Natural killer cell (primary cell): ENCODE data around the gene KLHL25. TPM values are rescaled to one million over a fixed set of nuclear protein-coding genes. Genes with fewer than 3 reads are reported as not detected.

Experiments used
- ATAC-seq, 3 donors: fragments of 150-1000 bp in 2 of 3; fragments of 200-7000 bp in 1 of 3; cut with Tn5 transposase; 1 replicate in 1 of 3; 2 replicates in 2 of 3; pipeline ENCODE4 v1.10.0; 2021; ENCODE audit warnings: mild to moderate bottlenecking in 2 of 3, moderate library complexity in 2 of 3
- DNase-seq, 2 donors: peaks; one replicate each; pipeline versions ENCODE4 v3.0.0 to v3.0.0-alpha.2; 2013 to 2021; ENCODE audit warnings: mixed read lengths in 1 of 2
- H3K27ac ChIP-seq: one replicate; pipeline ENCODE4 v1.5.1; 2013; ENCODE audit warnings: mild to moderate bottlenecking, low read length
- H3K27me3 ChIP-seq: one replicate; pipeline ENCODE4 v1.6.1; 2013; ENCODE audit warnings: low read length; ENCODE audit not compliant: control insufficient read depth, insufficient read depth
- H3K36me3 ChIP-seq: one replicate; pipeline ENCODE4 v1.6.1; 2013; ENCODE audit warnings: low read length; ENCODE audit not compliant: control insufficient read depth, insufficient read depth
- H3K4me1 ChIP-seq: one replicate; pipeline ENCODE4 v1.6.1; 2013; ENCODE audit warnings: low read length; ENCODE audit not compliant: control insufficient read depth, insufficient read depth
- H3K4me3 ChIP-seq: one replicate; pipeline ENCODE4 v1.5.1; 2013; ENCODE audit warnings: low read length
- H3K9me3 ChIP-seq: one replicate; pipeline ENCODE4 v1.6.1; 2013; ENCODE audit warnings: low read length; ENCODE audit not compliant: control insufficient read depth, insufficient read depth
- H3K27ac Mint-ChIP-seq, 2 donors: one replicate each; pipeline ENCODE4 v1.8.0; 2022; ENCODE audit warnings: mild to moderate bottlenecking in 2 of 2, mixed read lengths in 2 of 2, moderate library complexity in 1 of 2
- H3K27me3 Mint-ChIP-seq, 2 donors: one replicate each; pipeline ENCODE4 v1.8.0; 2022; ENCODE audit warnings: low read depth in 2 of 2, mixed read lengths in 2 of 2
- H3K36me3 Mint-ChIP-seq: one replicate; pipeline ENCODE4 v1.8.0; 2022; ENCODE audit warnings: mixed read lengths
- H3K4me1 Mint-ChIP-seq, 2 donors: one replicate each; pipeline ENCODE4 v1.8.0; 2022; ENCODE audit warnings: mixed read lengths in 2 of 2
- H3K4me3 Mint-ChIP-seq: one replicate; pipeline ENCODE4 v1.8.0; 2022; ENCODE audit warnings: mild to moderate bottlenecking, moderate library complexity, mixed read lengths
- H3K9me3 Mint-ChIP-seq, 2 donors: one replicate each; pipeline ENCODE4 v1.8.0; 2022; ENCODE audit warnings: mixed read lengths in 2 of 2
- CTCF ChIP-seq: fragments of 200-600 bp; IDR thresholded peaks from one replicate; pipeline ENCODE4 v1.8.0; 2022; ENCODE audit warnings: antibody characterized with exemption
- WGBS: methylation state at CpG from one replicate; pipeline ENCODE4 v1.1.7; 2013; ENCODE audit warnings: missing lambda C conversion rate; ENCODE audit not compliant: insufficient coverage; 5-methylcytosine and 5-hydroxymethylcytosine counted together
- intact Hi-C: fragments of 100-400 bp; cut with micrococcal nuclease; formaldehyde crosslinking; loops from one replicate; pipeline ENCODE4 v1.14.2; 2022
- total RNA-seq, 4 donors: library from RNA; stranded (reverse); fragments of 120-200 nt in 1 of 4; gene quantifications; one replicate each; pipeline versions ENCODE4 v1.2.3 to v1.2.4, GENCODE V29; 2013 to 2022

KLHL25 gene
- total RNA-seq, 3 donors from 2014 or later (not counting 1 experiment from before 2014, with no cell fraction given) = 6.5 to 16.2 (median 10.4) TPM

GRCh38 chr15:85722374-85723152 is 72.2 kb downstream of the KLHL25 start:
- Mint-ChIP-seq H3K9me3 (no peaks in the 10 kb centered on the region), H3K36me3 (peaks cover 36% of the 10 kb centered on the region), H3K27me3 (no peaks in the 10 kb centered on the region), H3K27ac (peak overlapping the region; percentile 71 to 91), H3K4me3 (no peak overlapping the region), H3K4me1 (peaks cover 26 to 30% of the 10 kb centered on the region in 2 donors)
- H3K4me3 ChIP-seq = no peak overlapping the region
- H3K27ac ChIP-seq = no peak overlapping the region
- H3K9me3 ChIP-seq = no peaks in the 10 kb centered on the region
- WGBS = no CpG with 5 or more reads among the region's 1 CpG
- DNase-seq (no peak), ATAC-seq (no peak)
- no peak for TF ChIP-seq CTCF
- peaks cover 99% of the 10 kb centered on the region for H3K36me3 ChIP-seq
- H3K27me3 ChIP-seq = no peaks in the 10 kb centered on the region
- intact Hi-C loops = no loop called here
- H3K4me1 ChIP-seq = peaks cover 13% of the 10 kb centered on the region

- no peak for TF ChIP-seq CTCF
- Mint-ChIP-seq H3K27ac (peak overlapping the region; percentile 49 to 77), H3K4me1 (peaks cover 32 to 37% of the 10 kb centered on the region in 2 donors), H3K36me3 (peaks cover 33% of the 10 kb centered on the region), H3K4me3 (no peak overlapping the region), H3K27me3 (no peaks in the 10 kb centered on the region), H3K9me3 (no peaks in the 10 kb centered on the region)
- Histone ChIP-seq H3K27me3 (no peaks in the 10 kb centered on the region), H3K9me3 (no peaks in the 10 kb centered on the region), H3K27ac (no peak overlapping the region), H3K4me3 (no peak overlapping the region), H3K4me1 (peaks cover 3% of the 10 kb centered on the region), H3K36me3 (peaks cover 96% of the 10 kb centered on the region)
- intact Hi-C loops = no loop called here
- WGBS = 100% methylated on average over 4 of the region's 4 CpGs
- no peak for ATAC-seq
- DNase-seq = no peak
These were observed 75.7 kb downstream of the KLHL25 start for GRCh38 chr15:85718981-85719380.

- Mint-ChIP-seq H3K27me3 (no peaks in the 10 kb centered on the region), H3K27ac (peak overlapping the region; percentile 70 to 77), H3K4me3 (no peak overlapping the region), H3K9me3 (no peaks in the 10 kb centered on the region), H3K36me3 (peaks cover 31% of the 10 kb centered on the region), H3K4me1 (peaks cover 34 to 41% of the 10 kb centered on the region in 2 donors)
- Histone ChIP-seq H3K4me3 (no peak overlapping the region), H3K36me3 (peaks cover 96% of the 10 kb centered on the region), H3K27ac (no peak overlapping the region), H3K27me3 (no peaks in the 10 kb centered on the region), H3K4me1 (no peaks in the 10 kb centered on the region), H3K9me3 (no peaks in the 10 kb centered on the region)
- TF ChIP-seq CTCF = no peak
- intact Hi-C loops = no loop called here
- WGBS = 89% methylated on average over 11 of the region's 12 CpGs
- no peak for ATAC-seq
- no peak for DNase-seq
These were observed 76.3 kb downstream of the KLHL25 start for GRCh38 chr15:85718271-85718971.
